ENCODE measurements around the gene CPNE2.

CPNE2 gene

DNA sequence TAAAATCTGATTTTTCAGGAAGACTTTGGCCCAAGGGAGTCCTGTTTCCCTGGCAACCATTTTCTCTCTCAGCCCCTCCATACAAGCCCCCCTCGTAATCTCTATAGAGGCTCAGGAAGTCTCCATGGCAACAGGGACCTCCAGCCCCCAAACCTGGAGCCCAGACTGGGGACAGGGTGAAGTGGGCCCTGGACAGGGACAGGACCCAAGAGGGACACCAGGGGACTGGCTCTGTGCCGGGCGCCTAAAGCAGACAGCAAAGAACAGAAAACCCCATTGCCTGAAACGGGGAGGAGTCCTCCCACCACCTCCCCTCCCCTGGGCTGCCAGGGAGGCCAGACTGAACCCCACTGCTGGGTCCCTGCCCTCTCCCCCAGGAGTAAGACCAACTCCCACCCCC, 40.6 kb downstream of the CPNE2 start:
- Mint-ChIP-seq H3K36me3 (no peaks in the 10 kb centered on the region), H3K27ac (peak overlapping the region; percentile 95), H3K9me3 (ENCODE audit: low read depth) (no peaks in the 10 kb centered on the region), H3K4me3 (no peak overlapping the region), H3K4me1 (ENCODE audit: low read depth) (peaks cover 69% of the 10 kb centered on the region), H3K27me3 (no peaks in the 10 kb centered on the region)

DNA sequence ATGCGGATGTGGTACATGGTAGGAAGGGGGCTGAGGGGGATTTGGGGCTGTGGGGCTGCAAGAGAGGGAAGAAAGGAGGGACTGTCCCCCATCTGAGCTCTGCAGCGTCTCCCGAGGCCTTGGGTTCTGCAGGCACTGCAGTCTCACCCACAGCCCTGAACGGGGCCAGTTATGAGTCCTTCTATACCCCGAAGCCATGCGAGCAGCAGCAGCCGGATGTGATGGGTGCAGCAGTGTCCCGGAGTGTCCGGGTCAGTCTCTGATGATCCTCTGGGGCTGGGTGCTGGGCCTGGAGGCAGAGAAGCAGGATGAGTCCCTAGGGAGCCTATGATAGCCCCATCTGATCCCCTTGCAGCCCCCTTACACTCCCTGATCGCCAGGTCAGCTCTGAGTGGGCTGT, 41.5 kb downstream of the CPNE2 start:
- peak overlapping the region; percentile 75 for H3K4me3 Mint-ChIP-seq

DNA sequence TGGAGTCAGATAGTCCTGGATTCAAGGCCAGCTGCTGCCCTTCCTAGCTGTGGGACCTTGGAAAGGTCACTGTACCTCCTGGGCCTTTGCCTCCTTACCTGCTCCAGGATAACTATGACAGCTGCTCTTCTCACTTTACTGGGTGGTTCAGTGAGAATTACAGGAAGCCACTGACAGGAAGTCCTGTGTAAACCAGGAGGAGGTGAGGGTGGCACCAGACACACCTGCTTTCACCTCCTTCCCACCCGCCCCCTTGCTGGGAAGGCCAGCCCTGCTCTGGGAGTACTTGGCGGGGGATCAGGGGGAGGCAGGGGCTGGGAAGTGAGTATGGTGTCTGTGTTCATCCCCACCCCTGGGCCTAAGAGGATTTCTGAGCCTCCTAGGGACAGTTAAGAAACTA, 42.6 kb downstream of the CPNE2 start:
- Mint-ChIP-seq H3K4me3 (peak overlapping the region; percentile 75), H3K27ac (peak overlapping the region; percentile 95), H3K4me1 (ENCODE audit: low read depth) (peaks cover 66% of the 10 kb centered on the region), H3K27me3 (no peaks in the 10 kb centered on the region), H3K36me3 (peaks cover 3% of the 10 kb centered on the region), H3K9me3 (ENCODE audit: low read depth) (no peaks in the 10 kb centered on the region)

More for the DNA sequence above, 41.5 kb downstream of the CPNE2 start:
- no peaks in the 10 kb centered on the region for H3K27me3 Mint-ChIP-seq
- no peaks in the 10 kb centered on the region for H3K9me3 Mint-ChIP-seq (ENCODE audit: low read depth)
- peak overlapping the region; percentile 95 for H3K27ac Mint-ChIP-seq
- peaks cover 2% of the 10 kb centered on the region for H3K36me3 Mint-ChIP-seq
- H3K4me1 Mint-ChIP-seq (ENCODE audit: low read depth): peaks cover 68% of the 10 kb centered on the region

DNA sequence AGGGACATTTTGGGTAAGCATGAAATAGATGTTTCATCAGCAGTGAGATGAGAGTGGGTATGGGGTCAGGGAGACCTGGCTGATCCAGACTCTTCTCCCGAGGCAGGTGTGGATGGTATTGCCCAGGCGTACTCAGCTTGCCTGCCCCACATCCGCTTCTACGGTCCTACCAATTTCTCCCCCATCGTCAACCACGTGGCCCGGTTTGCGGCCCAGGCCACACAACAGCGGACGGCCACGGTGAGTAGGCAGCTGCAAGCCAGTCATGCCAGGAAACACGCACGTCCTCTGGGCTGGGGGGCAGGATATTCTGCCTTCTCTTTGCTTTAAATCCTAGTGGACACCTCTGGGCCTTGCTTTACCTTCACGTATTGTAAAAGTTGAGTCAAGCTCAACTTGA, 44.7 kb downstream of the CPNE2 start:
- no peaks in the 10 kb centered on the region for H3K9me3 Mint-ChIP-seq (ENCODE audit: low read depth)
- no peaks in the 10 kb centered on the region for H3K27me3 Mint-ChIP-seq
- peaks cover 3% of the 10 kb centered on the region for H3K36me3 Mint-ChIP-seq
- peak overlapping the region; percentile 41 for H3K27ac Mint-ChIP-seq
- H3K4me1 Mint-ChIP-seq (ENCODE audit: low read depth): peaks cover 65% of the 10 kb centered on the region
- no peak overlapping the region for H3K4me3 Mint-ChIP-seq

DNA sequence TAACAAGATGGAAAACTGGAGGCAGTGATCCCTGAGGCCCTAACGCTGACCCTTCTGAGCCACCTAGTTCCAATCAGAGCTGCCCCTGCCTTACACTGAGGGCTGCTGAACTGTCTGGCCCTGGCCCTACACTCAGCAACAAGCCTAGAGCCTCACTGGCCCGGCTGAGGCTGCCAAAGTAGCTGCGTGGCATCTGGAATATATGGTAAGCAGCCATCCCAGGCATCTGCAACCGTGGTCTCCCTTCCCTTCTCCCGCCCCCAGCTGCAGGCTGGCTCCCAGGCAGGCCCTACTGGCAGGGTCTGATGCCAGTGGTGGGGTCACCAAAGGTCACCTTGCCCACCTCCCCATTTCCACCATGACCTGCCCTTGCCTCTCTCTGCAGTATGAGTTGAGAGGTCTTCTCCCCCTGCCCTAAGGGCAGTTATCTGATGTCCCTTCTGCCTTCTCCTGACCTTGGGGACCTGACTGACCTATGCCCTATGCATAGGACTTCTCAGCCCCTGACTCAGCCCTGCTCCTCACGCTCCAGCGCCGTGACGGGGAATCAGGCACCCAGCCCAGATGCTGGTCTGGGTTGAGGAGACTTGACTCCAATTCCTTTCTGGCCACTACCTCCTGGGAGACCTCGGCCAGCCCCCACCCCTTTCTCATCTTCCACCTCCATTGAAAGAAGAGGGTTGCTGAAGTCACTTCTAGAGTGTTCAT, 45.3 kb downstream of the CPNE2 start:
- Mint-ChIP-seq H3K36me3 (peaks cover 3% of the 10 kb centered on the region), H3K27ac (no peak overlapping the region), H3K4me3 (no peak overlapping the region)

DNA sequence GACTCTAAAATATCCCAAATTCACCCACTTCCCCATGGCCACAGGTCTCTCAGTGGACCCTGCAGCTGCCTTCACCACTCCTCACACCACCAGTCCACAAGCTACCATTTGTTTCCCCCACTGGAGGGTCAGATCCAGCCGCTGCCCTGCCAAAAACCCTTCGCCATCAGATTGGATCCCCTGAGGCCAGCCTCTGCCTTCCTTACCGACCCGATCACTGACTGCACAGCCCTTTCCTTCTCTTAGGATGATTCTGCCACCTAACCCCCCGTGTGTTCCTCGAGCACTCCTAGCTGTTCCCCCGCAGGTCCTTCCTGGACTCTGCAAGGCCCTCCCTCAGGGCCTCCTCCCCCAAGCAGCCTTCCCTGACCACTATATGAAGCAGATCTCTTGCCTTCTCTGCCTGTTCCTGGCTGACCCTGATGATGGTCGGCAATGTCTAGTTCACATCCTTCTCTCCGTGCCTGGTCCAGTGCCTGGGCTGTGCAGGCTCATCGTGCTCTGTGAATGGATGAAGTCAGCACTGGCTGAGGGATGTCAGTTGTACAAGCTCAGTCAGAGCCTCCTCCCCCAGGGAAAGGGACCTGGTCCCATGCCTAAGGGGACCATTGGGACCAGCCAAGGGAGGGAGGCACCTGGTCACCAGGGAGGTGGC, 46.0 kb downstream of the CPNE2 start:
- H3K9me3 Mint-ChIP-seq (ENCODE audit: low read depth): no peaks in the 10 kb centered on the region
- H3K27me3 Mint-ChIP-seq: no peaks in the 10 kb centered on the region
- H3K4me3 Mint-ChIP-seq: no peak overlapping the region
- H3K36me3 Mint-ChIP-seq: peaks cover 3% of the 10 kb centered on the region
- H3K4me1 Mint-ChIP-seq (ENCODE audit: low read depth): peaks cover 62% of the 10 kb centered on the region
- peak overlapping the region; percentile 64 for H3K27ac Mint-ChIP-seq

More for the DNA sequence above, 45.3 kb downstream of the CPNE2 start:
- Mint-ChIP-seq H3K4me1 (ENCODE audit: low read depth) (peaks cover 65% of the 10 kb centered on the region), H3K9me3 (ENCODE audit: low read depth) (no peaks in the 10 kb centered on the region), H3K27me3 (no peaks in the 10 kb centered on the region)

DNA sequence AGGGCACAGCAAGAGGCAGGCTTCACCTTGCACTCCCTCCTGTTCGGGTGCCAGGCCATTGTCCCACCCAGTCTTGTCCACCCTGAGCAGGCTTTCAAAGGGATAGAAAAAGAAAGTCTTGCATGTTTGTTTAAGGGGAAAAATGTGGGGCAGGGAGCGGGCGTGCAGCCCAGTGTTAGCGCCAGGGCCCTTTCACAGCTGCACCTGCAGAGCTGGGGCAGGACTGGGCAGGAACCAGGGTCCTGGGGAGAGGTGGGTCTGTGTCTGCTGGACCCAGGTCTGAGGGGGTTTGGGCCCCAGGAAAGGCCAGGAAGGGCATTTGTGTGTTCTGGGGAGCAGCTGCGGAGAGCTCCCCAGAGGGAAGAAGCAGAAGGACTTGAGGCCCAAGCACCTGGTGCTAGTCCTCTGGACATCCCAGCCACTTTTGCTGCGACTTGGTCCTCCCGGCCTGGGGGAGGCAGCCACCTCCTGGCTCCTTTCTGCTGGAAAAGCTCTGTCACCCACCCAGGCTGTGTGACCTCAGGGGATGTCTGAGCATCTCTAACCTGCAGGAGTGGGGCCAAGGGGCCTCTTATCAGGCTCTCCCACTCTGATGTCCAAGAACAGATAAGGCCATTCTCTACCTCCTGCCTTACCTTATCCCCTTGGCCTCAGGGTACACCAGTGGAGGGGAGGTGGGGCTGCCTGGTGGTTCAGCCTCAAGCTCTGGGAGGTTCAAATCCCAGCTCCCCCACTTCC, 48.7 kb downstream of the CPNE2 start:
- peaks cover 3% of the 10 kb centered on the region for H3K36me3 Mint-ChIP-seq
- H3K4me3 Mint-ChIP-seq: no peak overlapping the region
- peaks cover 50% of the 10 kb centered on the region for H3K4me1 Mint-ChIP-seq (ENCODE audit: low read depth)
- H3K27me3 Mint-ChIP-seq: no peaks in the 10 kb centered on the region
- H3K27ac Mint-ChIP-seq: peak overlapping the region; percentile 95
- H3K9me3 Mint-ChIP-seq (ENCODE audit: low read depth): no peaks in the 10 kb centered on the region

DNA sequence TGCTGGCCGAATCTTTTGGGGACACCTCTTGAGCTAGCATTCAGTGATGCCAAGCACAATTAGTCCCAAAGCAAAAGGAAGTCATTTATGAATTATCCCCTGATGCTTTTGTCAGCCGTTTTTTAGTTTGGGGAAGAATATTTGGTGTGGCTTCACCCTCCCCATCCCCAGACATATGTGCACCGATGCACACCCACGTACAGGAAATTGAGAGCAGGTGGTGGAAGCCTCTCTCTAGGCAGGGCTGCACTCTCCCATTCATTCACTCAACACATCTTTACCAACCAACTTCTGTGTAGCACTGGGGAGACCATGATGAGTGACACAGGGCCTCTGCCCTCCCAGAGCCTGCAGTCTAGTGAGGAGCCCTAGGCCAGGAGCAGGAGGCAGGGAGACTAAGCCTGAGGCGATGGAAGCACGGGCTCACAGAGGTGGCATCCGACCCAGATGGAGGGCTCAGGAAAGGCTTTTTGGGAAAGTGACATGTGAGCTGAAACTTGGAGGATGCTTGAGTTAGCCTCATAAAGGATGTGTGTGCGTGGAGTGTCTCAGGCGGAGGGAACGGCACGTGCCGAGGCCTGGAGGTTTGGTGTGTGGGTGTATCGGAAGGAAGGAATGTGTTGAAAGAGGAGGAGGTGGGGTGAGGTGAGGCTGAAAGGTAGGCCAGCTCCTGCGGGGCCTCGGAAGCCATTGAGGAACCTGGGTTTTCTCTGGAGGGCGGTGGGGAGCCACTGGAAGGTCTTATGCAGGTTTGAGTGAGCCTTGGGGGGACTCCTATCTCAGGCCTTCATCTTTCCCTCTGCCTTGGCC, 49.6 kb downstream of the CPNE2 start:
- H3K27ac Mint-ChIP-seq: peak overlapping the region; percentile 95
- H3K4me1 Mint-ChIP-seq (ENCODE audit: low read depth): peaks cover 47% of the 10 kb centered on the region
- peaks cover 3% of the 10 kb centered on the region for H3K36me3 Mint-ChIP-seq
- H3K4me3 Mint-ChIP-seq: peak overlapping the region; percentile 64
- H3K27me3 Mint-ChIP-seq: no peaks in the 10 kb centered on the region
- H3K9me3 Mint-ChIP-seq (ENCODE audit: low read depth): no peaks in the 10 kb centered on the region

DNA sequence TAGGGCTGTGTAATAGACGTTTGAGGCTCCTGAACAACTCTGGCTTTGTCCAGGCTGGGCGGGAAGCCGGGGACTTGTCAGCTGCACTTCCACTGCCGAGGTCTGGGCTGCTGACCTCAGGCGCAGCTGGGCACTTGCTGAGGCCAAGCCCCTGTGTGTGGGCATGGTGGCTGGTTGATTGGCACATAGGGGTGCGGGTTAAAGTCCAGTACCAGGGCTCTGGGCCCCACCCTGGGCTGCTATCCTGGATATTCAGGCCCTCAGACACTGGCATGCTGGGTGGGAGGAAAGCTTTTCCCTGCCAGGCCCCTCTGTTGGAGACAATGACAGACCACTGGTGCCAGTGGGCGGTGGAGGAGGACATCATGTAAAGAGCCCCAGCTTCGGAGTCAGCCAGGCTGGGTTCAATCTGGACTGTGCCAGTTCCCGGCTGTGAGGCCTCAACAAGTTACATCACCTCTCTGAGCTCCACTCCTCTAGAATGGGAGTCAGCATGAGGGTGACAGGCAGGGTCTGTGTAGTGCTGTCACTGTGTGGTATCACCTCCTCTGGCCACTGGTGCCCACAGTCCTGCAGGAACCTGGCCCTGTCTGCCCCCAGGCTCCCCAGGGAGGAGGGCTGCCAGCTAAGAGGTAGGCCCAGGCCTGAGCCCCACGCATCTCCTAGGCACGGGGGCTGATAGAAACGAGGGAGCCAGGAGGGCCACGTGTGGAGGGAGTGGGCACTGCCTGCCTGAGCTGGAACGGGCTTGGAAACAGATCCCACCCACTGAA, 51.0 kb downstream of the CPNE2 start:
- Mint-ChIP-seq H3K4me3 (no peak overlapping the region), H3K27ac (peak overlapping the region; percentile 28), H3K9me3 (ENCODE audit: low read depth) (no peaks in the 10 kb centered on the region), H3K36me3 (peaks cover 3% of the 10 kb centered on the region), H3K27me3 (no peaks in the 10 kb centered on the region), H3K4me1 (ENCODE audit: low read depth) (peaks cover 52% of the 10 kb centered on the region)

DNA sequence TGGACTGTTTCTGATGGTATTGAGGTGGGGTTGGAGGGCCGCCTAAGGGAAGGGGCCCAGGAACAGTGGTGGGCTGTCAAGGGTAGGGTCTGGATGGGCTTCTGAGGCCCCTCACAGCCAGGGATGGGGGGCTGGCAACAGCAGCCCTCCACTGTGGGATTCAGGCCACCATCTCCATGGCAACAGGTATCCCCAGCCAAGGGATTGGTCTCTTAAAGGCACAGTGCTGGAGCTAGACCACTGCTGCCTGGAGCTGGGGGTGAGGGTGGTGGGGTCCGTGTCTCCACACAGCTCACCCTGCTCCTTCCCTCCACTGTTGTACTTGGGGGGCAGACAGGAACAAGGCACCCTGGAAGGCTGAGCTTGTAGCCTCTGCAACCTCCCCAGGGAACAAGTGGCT, 51.6 kb downstream of the CPNE2 start:
- H3K4me1 Mint-ChIP-seq (ENCODE audit: low read depth): peaks cover 45% of the 10 kb centered on the region
- H3K36me3 Mint-ChIP-seq: no peaks in the 10 kb centered on the region
- H3K4me3 Mint-ChIP-seq: no peak overlapping the region
- no peaks in the 10 kb centered on the region for H3K9me3 Mint-ChIP-seq (ENCODE audit: low read depth)
- H3K27me3 Mint-ChIP-seq: no peaks in the 10 kb centered on the region
- peak overlapping the region; percentile 28 for H3K27ac Mint-ChIP-seq

DNA sequence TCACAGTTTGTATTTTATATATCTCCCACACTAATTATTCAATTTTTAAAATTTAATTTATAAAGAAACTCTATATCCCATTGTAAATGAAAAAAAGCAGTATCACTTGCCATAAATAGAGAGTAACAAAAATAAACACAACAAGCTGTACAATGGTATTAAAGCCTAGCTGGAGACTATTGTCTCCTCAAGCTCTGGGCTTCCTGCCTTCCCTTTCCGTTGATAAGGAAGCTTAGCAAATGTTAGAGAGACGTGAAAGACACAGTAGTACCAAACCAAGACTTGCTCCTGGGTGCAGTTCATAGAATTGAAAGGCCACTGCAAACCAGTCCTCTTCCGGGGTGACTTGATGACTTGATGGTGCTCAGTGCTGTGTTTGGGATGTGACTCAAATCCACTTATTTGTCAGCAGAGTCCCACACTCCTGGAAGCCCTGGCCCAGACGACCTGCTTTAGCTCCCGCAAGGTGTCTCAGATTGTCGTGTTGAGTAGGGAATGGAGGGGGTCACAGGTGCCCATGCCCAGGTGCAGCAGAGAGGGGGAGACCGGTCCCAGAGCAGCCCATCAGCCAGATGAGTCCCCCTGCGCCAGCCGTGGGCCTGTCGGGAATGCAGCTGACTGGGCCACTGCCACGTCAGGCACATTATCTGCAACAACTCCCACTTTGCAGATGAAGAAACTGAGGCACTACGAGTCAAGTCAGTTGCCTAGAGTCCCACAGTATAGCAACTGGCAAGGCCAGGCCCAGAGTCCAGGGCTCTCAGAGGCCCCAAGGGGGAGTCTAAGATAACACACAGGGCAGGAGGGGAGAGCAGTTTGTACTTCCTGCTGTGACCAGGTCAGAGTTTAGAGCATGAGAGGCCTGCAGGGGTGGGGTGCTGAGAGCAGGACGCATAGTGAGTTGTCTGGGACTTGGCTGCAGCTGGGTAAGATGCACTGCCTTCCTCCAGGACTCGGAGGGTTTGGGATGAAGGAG, 53.0 kb downstream of the CPNE2 start:
- H3K36me3 Mint-ChIP-seq: no peaks in the 10 kb centered on the region
- peaks cover 35% of the 10 kb centered on the region for H3K4me1 Mint-ChIP-seq (ENCODE audit: low read depth)
- no peak overlapping the region for H3K4me3 Mint-ChIP-seq
- H3K27me3 Mint-ChIP-seq: no peaks in the 10 kb centered on the region
- H3K9me3 Mint-ChIP-seq (ENCODE audit: low read depth): no peaks in the 10 kb centered on the region
- no peak overlapping the region for H3K27ac Mint-ChIP-seq

DNA sequence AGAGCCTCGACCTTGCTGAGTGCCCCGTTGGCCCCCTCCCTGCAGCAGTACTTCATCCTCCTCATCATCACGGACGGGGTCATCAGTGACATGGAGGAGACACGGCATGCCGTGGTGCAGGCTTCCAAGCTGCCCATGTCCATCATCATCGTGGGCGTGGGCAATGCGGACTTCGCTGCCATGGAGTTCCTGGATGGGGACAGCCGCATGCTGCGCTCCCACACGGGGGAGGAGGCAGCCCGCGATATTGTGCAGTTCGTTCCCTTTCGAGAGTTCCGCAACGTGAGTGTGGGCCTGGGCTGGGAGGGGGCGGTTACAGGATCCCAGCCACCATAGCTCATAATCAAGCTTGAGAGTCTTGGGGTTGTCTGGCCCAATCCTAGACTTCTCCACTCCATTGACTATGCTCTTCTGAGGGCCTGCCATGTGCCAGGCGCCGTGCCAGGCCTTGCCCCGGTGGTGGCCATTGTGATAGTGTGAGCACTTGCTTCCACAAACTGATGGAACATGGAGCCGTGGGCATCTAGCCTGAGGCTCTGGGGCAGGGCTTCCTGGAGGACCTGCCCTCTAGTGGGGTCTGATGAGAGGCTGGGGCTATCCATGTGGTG, 53.8 kb downstream of the CPNE2 start:
- H3K4me3 Mint-ChIP-seq: no peak overlapping the region
- no peaks in the 10 kb centered on the region for H3K27me3 Mint-ChIP-seq
- H3K27ac Mint-ChIP-seq: no peak overlapping the region
- H3K36me3 Mint-ChIP-seq: no peaks in the 10 kb centered on the region
- H3K4me1 Mint-ChIP-seq (ENCODE audit: low read depth): peaks cover 29% of the 10 kb centered on the region
- H3K9me3 Mint-ChIP-seq (ENCODE audit: low read depth): no peaks in the 10 kb centered on the region

DNA sequence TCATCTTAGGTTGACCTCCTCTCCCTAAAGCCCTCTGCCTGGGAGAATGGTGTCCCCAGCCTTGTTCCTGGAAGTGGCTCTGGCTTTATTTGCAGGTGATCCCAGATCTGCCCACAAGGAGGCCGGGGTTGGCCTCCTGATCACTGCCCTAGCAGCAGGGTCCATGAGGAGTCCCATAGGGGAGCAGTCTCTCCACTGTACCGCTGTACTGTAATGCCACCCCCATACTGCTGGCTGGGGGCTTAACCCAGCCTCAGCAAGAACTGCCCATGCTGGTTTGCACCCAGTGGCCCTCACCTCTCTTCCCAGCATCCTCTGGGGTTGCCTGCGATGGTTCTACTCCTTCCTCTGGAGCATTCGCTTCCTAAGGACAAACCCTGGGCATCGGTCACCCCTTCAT, 54.4 kb downstream of the CPNE2 start:
- Mint-ChIP-seq H3K27ac (no peak overlapping the region), H3K27me3 (no peaks in the 10 kb centered on the region), H3K9me3 (ENCODE audit: low read depth) (no peaks in the 10 kb centered on the region), H3K36me3 (no peaks in the 10 kb centered on the region), H3K4me1 (ENCODE audit: low read depth) (peaks cover 25% of the 10 kb centered on the region), H3K4me3 (no peak overlapping the region)
